HG03469 (cell line): ENCODE results near the gene ERGIC1.
"Not testable (repeated sequence)": the region's sequence is repeated elsewhere in the genome, so short reads cannot be mapped to it uniquely, and the experiment has no call there.

Source experiments
- ATAC-seq: cut with Tn5 transposase; IDR thresholded peaks from one replicate; pipeline ENCODE4 v1.9.1; 2021; ENCODE audit warnings: mild to moderate bottlenecking, moderate library complexity, moderate number of reproducible peaks; ENCODE audit not compliant: unreplicated experiment

The ERGIC1 gene

GRCh38 chr5:172846249-172846648 lies 12.2 kb downstream of the ERGIC1 start:
- ATAC-seq, result no peak

GRCh38 chr5:172846677-172847076 lies 12.6 kb downstream of the ERGIC1 start:
- ATAC-seq, result no peak

GRCh38 chr5:172847584-172847983 lies 13.5 kb downstream of the ERGIC1 start:
- ATAC-seq, result not testable (repeated sequence)

- no peak for ATAC-seq
Measured at GRCh38 chr5:172848419-172848818, 14.4 kb downstream of the ERGIC1 start.

GRCh38 chr5:172849606-172850453 lies 15.8 kb downstream of the ERGIC1 start:
- ATAC-seq, result no peak

- no peak for ATAC-seq
Measured at GRCh38 chr5:172850454-172850797, 16.4 kb downstream of the ERGIC1 start.

- not testable (repeated sequence) for ATAC-seq
Measured at GRCh38 chr5:172851254-172851653, 17.2 kb downstream of the ERGIC1 start.

- ATAC-seq, result no peak
Measured at GRCh38 chr5:172852490-172853354, 18.7 kb downstream of the ERGIC1 start.

GRCh38 chr5:172853355-172853975 lies 19.4 kb downstream of the ERGIC1 start:
- ATAC-seq, result no peak

- ATAC-seq, result no peak
Measured at GRCh38 chr5:172854451-172854871, 20.4 kb downstream of the ERGIC1 start.

- no peak for ATAC-seq
Measured at GRCh38 chr5:172854971-172855370, 20.9 kb downstream of the ERGIC1 start.

- ATAC-seq, result no peak
Measured at GRCh38 chr5:172855597-172856292, 21.7 kb downstream of the ERGIC1 start.

GRCh38 chr5:172856336-172856735 lies 22.3 kb downstream of the ERGIC1 start:
- no peak for ATAC-seq

- ATAC-seq, result no peak
Measured at GRCh38 chr5:172857982-172858381, 23.9 kb downstream of the ERGIC1 start.

GRCh38 chr5:172858511-172858989 lies 24.5 kb downstream of the ERGIC1 start:
- ATAC-seq, result no peak

- ATAC-seq, result no peak
Measured at GRCh38 chr5:172858990-172859811, 25.1 kb downstream of the ERGIC1 start.

GRCh38 chr5:172859966-172860365 lies 25.9 kb downstream of the ERGIC1 start:
- no peak for ATAC-seq

GRCh38 chr5:172860520-172861443 lies 26.7 kb downstream of the ERGIC1 start:
- ATAC-seq, result no peak

GRCh38 chr5:172861461-172861860 lies 27.4 kb downstream of the ERGIC1 start:
- no peak for ATAC-seq
